Activated CD8-positive, alpha-beta T cell treated with anti-CD3 and anti-CD28 coated beads, Interleukin-2, amount 10 ng/mL, durations not matched to agents 7 days and 5 days (primary cell): Measurements from ENCODE around the gene NEFH. TPM values are rescaled to one million over a fixed set of nuclear protein-coding genes. Genes with fewer than 3 reads are reported as not detected.

Experiments
- ATAC-seq: fragments of 150-1000 bp; cut with Tn5 transposase; one replicate; pipeline ENCODE4 v1.10.0; 2021; ENCODE audit warnings: moderate library complexity
- CTCF ChIA-PET: fragments of 350-600 bp; sonication (Branson Sonifier 250); formaldehyde crosslinking; loops from one replicate; lab custom pipeline; 2021; ENCODE audit warnings: antibody characterized with exemption; lab: Charles Lee
- POLR2A ChIA-PET: fragments of 350-600 bp; sonication (Branson Sonifier 250); formaldehyde crosslinking; loops from one replicate; lab custom pipeline; 2021; ENCODE audit warnings: antibody characterized with exemption; lab: Charles Lee
- DNase-seq: peaks from one replicate; pipeline ENCODE4 v3.0.0-alpha.2; 2020
- H3K27ac Mint-ChIP-seq: one replicate; pipeline ENCODE4 v1.8.0; 2021; ENCODE audit warnings: mild to moderate bottlenecking, mixed read lengths
- H3K27me3 Mint-ChIP-seq: one replicate; pipeline ENCODE4 v1.8.0; 2021; ENCODE audit warnings: low read depth, mixed read lengths
- H3K36me3 Mint-ChIP-seq: one replicate; pipeline ENCODE4 v1.8.0; 2021; ENCODE audit warnings: low read depth, mixed read lengths
- H3K4me1 Mint-ChIP-seq: one replicate; pipeline ENCODE4 v1.8.0; 2021; ENCODE audit warnings: low read depth, mixed read lengths
- H3K4me3 Mint-ChIP-seq: one replicate; pipeline ENCODE4 v1.8.0; 2021; ENCODE audit warnings: mild to moderate bottlenecking, mixed read lengths
- H3K9me3 Mint-ChIP-seq: one replicate; pipeline ENCODE4 v1.8.0; 2022; ENCODE audit warnings: mixed read lengths; ENCODE audit not compliant: insufficient read depth
- total RNA-seq, 2 experiments: library from RNA; stranded (reverse); gene quantifications; one replicate each; pipeline ENCODE4 v1.2.3, GENCODE V29; 2021

NEFH gene
- total RNA-seq, 2 experiments from 2014 or later: 4.2 to 4.7 TPM

DNA sequence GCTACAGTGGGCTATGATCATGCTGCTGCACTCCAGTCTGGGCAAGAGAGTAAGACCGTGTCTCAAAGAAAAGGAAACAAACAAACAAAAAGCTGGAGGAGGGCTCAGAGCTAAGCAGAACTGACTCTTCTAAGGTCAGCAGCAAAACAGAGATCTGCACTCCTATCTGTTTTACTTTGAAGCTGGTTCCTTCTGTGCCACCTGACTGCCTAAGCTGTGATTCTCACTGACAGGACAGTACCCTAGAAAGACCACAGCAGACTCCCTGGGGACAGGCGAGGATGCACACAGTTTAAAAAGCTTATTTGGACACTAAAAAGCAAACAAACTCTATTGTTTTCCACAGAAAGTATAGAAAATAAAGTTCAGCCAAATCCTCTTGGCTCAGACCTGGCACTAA lies 30.5 kb downstream of the NEFH start:
- ChIA-PET POLR2A (no interaction called here), CTCF (no interaction called here)
- DNase-seq (no peak), ATAC-seq (no peak)
- H3K4me1 Mint-ChIP-seq: peaks cover 5% of the 10 kb centered on the region
- no peak overlapping the region for H3K4me3 Mint-ChIP-seq
- H3K9me3 Mint-ChIP-seq: no peaks in the 10 kb centered on the region
- peak overlapping the region; percentile 27 for H3K27ac Mint-ChIP-seq
- peaks cover 49% of the 10 kb centered on the region for H3K36me3 Mint-ChIP-seq
- no peaks in the 10 kb centered on the region for H3K27me3 Mint-ChIP-seq

DNA sequence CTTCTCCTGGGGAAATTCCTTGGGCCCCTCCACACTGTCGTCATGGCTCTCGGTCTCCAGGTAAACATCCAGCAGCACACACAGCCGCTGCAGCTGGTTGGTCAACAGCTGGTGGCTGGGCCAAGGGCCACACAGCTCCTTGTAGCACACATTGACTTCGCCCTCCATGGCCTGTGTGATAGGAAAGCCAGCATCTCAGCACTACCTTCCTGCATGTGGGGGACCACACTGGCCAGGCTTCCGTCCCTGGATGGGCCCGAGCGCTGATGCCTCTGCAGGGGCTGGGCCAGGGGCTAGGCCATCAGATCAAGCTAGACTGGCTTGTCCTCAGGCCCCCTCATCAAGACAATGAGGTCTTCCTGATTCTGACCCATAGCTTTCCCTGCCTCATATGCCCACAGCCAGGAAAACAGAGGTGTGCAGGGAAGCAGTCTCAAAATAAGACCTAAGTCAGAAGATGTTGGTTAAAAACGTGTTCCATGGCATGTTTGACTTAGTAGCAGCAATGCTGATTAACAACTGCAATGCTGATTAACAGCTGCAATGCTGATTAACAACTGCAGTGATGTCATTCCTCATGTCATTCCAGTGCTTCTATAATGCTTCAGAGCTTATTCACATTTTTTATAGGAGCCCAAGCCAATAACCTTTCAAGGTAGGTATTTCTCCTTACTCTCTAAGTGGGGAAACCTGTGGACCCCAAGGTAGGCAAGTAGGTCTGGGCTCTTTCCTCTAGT lies 31.3 kb downstream of the NEFH start:
- peaks cover 51% of the 10 kb centered on the region for H3K36me3 Mint-ChIP-seq
- no peak for DNase-seq
- no peaks in the 10 kb centered on the region for H3K27me3 Mint-ChIP-seq
- H3K4me1 Mint-ChIP-seq: peaks cover 5% of the 10 kb centered on the region
- no peak overlapping the region for H3K4me3 Mint-ChIP-seq
- ChIA-PET POLR2A (no interaction called here), CTCF (interaction anchor here (0.7 kb wide), 1 partner anchor 26 kb away, joined by 3 read pairs; no protein-coding TSS in a partner anchor)
- ATAC-seq: no peak
- H3K27ac Mint-ChIP-seq: no peak overlapping the region
- no peaks in the 10 kb centered on the region for H3K9me3 Mint-ChIP-seq

- Mint-ChIP-seq H3K36me3 (peaks cover 50% of the 10 kb centered on the region), H3K4me3 (no peak overlapping the region), H3K27ac (no peak overlapping the region), H3K9me3 (no peaks in the 10 kb centered on the region), H3K4me1 (peaks cover 5% of the 10 kb centered on the region), H3K27me3 (no peaks in the 10 kb centered on the region)
- ATAC-seq (no peak), DNase-seq (no peak)
- CTCF ChIA-PET: interaction anchor here (0.7 to 0.8 kb wide), 2 partner anchors 12 to 27 kb away, joined by 3 read pairs; no protein-coding TSS in a partner anchor
- POLR2A ChIA-PET: interaction anchor here (0.6 kb wide), 1 partner anchor 284 kb away, joined by 3 read pairs; no protein-coding TSS in a partner anchor
These were observed 32.0 kb downstream of the NEFH start for GRCh38 chr22:29512031-29512430.

GRCh38 chr22:29517215-29517908 lies 37.3 kb downstream of the NEFH start:
- H3K36me3 Mint-ChIP-seq: peaks cover 54% of the 10 kb centered on the region
- CTCF ChIA-PET: no interaction called here
- H3K27me3 Mint-ChIP-seq: no peaks in the 10 kb centered on the region
- H3K9me3 Mint-ChIP-seq: no peaks in the 10 kb centered on the region
- no peaks in the 10 kb centered on the region for H3K4me1 Mint-ChIP-seq
- no peak for ATAC-seq
- H3K27ac Mint-ChIP-seq: no peak overlapping the region
- H3K4me3 Mint-ChIP-seq: no peak overlapping the region
- POLR2A ChIA-PET: no interaction called here
- DNase-seq: no peak

GRCh38 chr22:29518427-29518826 lies 38.4 kb downstream of the NEFH start:
- POLR2A ChIA-PET: no interaction called here
- CTCF ChIA-PET: no interaction called here
- ATAC-seq: no peak
- Mint-ChIP-seq H3K36me3 (peaks cover 53% of the 10 kb centered on the region), H3K27me3 (no peaks in the 10 kb centered on the region), H3K4me1 (no peaks in the 10 kb centered on the region), H3K4me3 (no peak overlapping the region), H3K27ac (no peak overlapping the region), H3K9me3 (no peaks in the 10 kb centered on the region)
- DNase-seq: no peak

DNA sequence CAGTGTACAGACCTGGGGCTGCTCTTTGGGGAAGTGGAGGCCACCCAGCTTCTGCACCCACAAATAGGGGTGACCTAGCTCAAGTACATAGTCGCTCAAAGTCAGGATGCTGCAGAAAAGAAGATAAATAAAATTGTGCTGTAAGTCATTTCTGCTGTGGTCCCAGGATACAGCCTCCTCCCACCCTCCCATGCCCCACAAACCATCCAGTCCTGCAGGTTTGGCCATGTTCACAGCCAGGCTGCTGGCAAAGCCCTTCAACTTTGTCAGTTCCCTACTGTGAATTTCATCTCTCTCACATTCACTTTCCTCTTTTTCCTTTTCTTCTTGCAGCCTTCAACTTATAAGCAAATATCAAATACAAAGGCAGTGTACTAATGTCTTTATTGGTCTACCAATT lies 40.0 kb downstream of the NEFH start:
- no peak overlapping the region for H3K4me3 Mint-ChIP-seq
- no peaks in the 10 kb centered on the region for H3K4me1 Mint-ChIP-seq
- H3K27me3 Mint-ChIP-seq: no peaks in the 10 kb centered on the region
- CTCF ChIA-PET: interaction anchor here (2.3 kb wide), 1 partner anchor 34 kb away, joined by 6 read pairs; the partner anchor contains the start of gene THOC5
- no peaks in the 10 kb centered on the region for H3K9me3 Mint-ChIP-seq
- DNase-seq: no peak
- H3K27ac Mint-ChIP-seq: no peak overlapping the region
- ATAC-seq: no peak
- peaks cover 64% of the 10 kb centered on the region for H3K36me3 Mint-ChIP-seq
- POLR2A ChIA-PET: no interaction called here

GRCh38 chr22:29520851-29521250 lies 40.8 kb downstream of the NEFH start:
- Mint-ChIP-seq H3K36me3 (peaks cover 67% of the 10 kb centered on the region), H3K4me1 (no peaks in the 10 kb centered on the region), H3K27me3 (no peaks in the 10 kb centered on the region), H3K27ac (no peak overlapping the region), H3K9me3 (no peaks in the 10 kb centered on the region), H3K4me3 (no peak overlapping the region)
- ATAC-seq (no peak), DNase-seq (no peak)
- CTCF ChIA-PET: interaction anchor here (2.3 kb wide), 1 partner anchor 33 kb away, joined by 6 read pairs; the partner anchor contains the start of gene THOC5
- POLR2A ChIA-PET: no interaction called here

GRCh38 chr22:29521526-29521925 lies 41.5 kb downstream of the NEFH start:
- H3K4me3 Mint-ChIP-seq: no peak overlapping the region
- no peaks in the 10 kb centered on the region for H3K9me3 Mint-ChIP-seq
- DNase-seq (no peak), ATAC-seq (no peak)
- H3K27me3 Mint-ChIP-seq: no peaks in the 10 kb centered on the region
- ChIA-PET POLR2A (no interaction called here), CTCF (interaction anchor here (2.3 kb wide), 1 partner anchor 32 kb away, joined by 6 read pairs; the partner anchor contains the start of gene THOC5)
- H3K27ac Mint-ChIP-seq: no peak overlapping the region
- peaks cover 66% of the 10 kb centered on the region for H3K36me3 Mint-ChIP-seq
- H3K4me1 Mint-ChIP-seq: no peaks in the 10 kb centered on the region

- Mint-ChIP-seq H3K27me3 (no peaks in the 10 kb centered on the region), H3K27ac (no peak overlapping the region), H3K4me1 (no peaks in the 10 kb centered on the region), H3K9me3 (no peaks in the 10 kb centered on the region), H3K4me3 (no peak overlapping the region), H3K36me3 (peaks cover 70% of the 10 kb centered on the region)
- POLR2A ChIA-PET: no interaction called here
- CTCF ChIA-PET: interaction anchor here (0.6 to 1.4 kb wide), 6 partner anchors 11 to 135 kb away, joined by 3 to 13 read pairs (median 3); partner anchors contain the start of gene AP1B1
- DNase-seq (no peak), ATAC-seq (no peak)
These were observed 43.7 kb downstream of the NEFH start for GRCh38 chr22:29523761-29524160.

GRCh38 chr22:29524442-29525191 lies 44.6 kb downstream of the NEFH start:
- peak; percentile 47 for DNase-seq
- H3K9me3 Mint-ChIP-seq: no peaks in the 10 kb centered on the region
- peaks cover 69% of the 10 kb centered on the region for H3K36me3 Mint-ChIP-seq
- CTCF ChIA-PET: interaction anchor here (0.6 to 1.4 kb wide), 8 partner anchors 12 to 245 kb away, joined by 3 to 13 read pairs (median 3); partner anchors contain the start of gene AP1B1
- no peaks in the 10 kb centered on the region for H3K4me1 Mint-ChIP-seq
- H3K27me3 Mint-ChIP-seq: no peaks in the 10 kb centered on the region
- POLR2A ChIA-PET: no interaction called here
- H3K4me3 Mint-ChIP-seq: no peak overlapping the region
- peak; percentile 58 for ATAC-seq
- H3K27ac Mint-ChIP-seq: no peak overlapping the region

DNA sequence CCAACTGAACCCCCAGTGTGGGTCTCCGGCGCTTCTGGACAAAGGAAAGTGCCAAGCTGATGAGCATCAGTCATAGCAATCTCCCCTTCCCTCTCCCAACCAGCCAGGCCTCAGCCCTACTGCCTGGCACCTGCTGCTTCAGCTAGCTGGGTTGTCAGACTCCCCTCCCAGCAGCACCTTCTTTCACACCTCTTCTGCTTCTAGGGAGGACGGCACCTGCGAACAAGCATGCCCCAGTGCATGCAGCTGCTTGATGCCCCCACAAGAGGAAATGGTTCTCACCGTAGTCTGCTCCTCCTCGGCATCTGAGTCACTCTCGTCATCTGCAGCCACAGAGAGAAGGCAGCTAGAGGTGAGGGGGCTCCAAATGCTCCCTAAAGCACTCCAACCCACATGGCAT lies 48.1 kb downstream of the NEFH start:
- DNase-seq (no peak), ATAC-seq (no peak)
- H3K36me3 Mint-ChIP-seq: peaks cover 66% of the 10 kb centered on the region
- no peaks in the 10 kb centered on the region for H3K4me1 Mint-ChIP-seq
- no peaks in the 10 kb centered on the region for H3K27me3 Mint-ChIP-seq
- ChIA-PET POLR2A (no interaction called here), CTCF (no interaction called here)
- H3K4me3 Mint-ChIP-seq: no peak overlapping the region
- no peaks in the 10 kb centered on the region for H3K9me3 Mint-ChIP-seq
- no peak overlapping the region for H3K27ac Mint-ChIP-seq
